Effector memory CD4-positive, alpha-beta T cell (primary cell): ENCODE results near the gene EEF2K.
A peak's percentile ranks its signal among the peaks of the same experiment; 100 is the strongest.
"Not testable (repeated sequence)": the region's sequence is repeated elsewhere in the genome, so short reads cannot be mapped to it uniquely, and the experiment has no call there.

Source experiments
- DNase-seq, 3 donors: peaks; one replicate each; pipeline ENCODE4 v3.0.0-alpha.2; 2020
- H3K27ac ChIP-seq: 2 replicates; pipeline ENCODE4 v1.7.0; 2013; ENCODE audit warnings: mild to moderate bottlenecking, low read length, moderate library complexity; ENCODE audit not compliant: insufficient read depth, poor library complexity, severe bottlenecking
- H3K27me3 ChIP-seq: replicated peaks from 2 replicates; pipeline ENCODE4 v1.7.0; 2013; ENCODE audit warnings: mild to moderate bottlenecking, low read length; ENCODE audit not compliant: insufficient read depth, control insufficient read depth, poor library complexity, severe bottlenecking
- H3K36me3 ChIP-seq: 2 replicates; pipeline ENCODE4 v1.7.0; 2013; ENCODE audit warnings: mild to moderate bottlenecking, low read length, moderate library complexity; ENCODE audit not compliant: control insufficient read depth, insufficient read depth
- H3K4me1 ChIP-seq: 2 replicates; pipeline ENCODE4 v1.7.0; 2013; ENCODE audit warnings: low read length, mild to moderate bottlenecking; ENCODE audit not compliant: control insufficient read depth, insufficient read depth, poor library complexity, severe bottlenecking
- H3K4me3 ChIP-seq: 2 replicates; pipeline ENCODE4 v1.7.0; 2013; ENCODE audit warnings: low read length, low read depth, mild to moderate bottlenecking; ENCODE audit not compliant: insufficient read depth, poor library complexity, severe bottlenecking
- H3K9me3 ChIP-seq: 2 replicates; pipeline ENCODE4 v1.7.0; 2013; ENCODE audit warnings: mild to moderate bottlenecking, low read length, moderate library complexity; ENCODE audit not compliant: control insufficient read depth

Gene EEF2K

DNA sequence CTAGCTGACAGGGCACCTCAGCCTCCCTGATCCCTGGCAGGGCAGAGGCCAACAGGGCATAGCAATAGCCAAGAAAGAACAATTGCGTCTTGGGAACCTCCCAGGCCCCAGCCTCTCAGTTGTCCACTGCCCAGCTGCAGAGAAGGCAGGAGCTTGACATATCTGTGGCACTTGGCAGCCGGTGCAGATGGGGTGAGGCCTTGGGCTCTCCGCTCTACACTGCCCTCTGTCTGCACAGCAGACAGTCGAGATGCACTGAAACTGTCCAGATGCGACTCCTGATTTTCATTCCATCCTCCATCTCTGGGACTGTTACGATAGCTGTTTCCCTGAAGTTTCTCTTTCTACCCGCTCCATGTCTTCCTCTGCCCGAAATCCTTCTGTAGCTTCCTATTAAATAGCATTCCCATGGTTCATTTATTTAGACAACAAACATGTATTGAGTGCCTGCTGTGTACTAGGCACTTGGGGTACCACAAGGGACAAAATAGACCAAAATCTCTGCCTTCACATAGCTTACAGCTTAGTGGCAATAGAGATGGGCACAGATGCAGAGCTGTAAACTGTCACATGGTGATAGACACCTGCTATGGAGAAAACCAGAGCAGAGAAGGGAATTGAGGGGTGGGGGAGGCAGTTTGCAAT lies 94.5 kb downstream of the EEF2K start:
- no peaks in the 10 kb centered on the region for H3K9me3 ChIP-seq
- H3K27ac ChIP-seq: peak overlapping the region; percentile 2

DNA sequence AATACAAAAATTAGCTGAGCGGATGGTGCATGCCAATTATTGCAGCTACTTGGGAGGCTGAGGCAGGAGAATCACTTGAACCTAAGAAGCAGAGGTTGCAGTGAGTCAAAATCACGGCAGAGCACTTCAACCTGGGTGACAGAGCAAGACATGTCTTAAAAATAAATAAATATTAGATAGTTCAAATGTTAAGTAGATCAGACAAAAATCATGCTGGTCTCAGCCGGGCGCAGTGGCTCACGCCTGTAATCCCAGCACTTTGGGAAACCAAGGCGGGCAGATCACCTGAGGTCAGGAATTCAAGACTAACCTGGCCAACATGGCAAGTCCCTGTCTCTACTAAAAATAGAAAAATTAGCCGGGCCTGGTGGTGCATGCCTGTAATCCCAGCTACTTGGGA lies 95.3 kb downstream of the EEF2K start:
- Histone ChIP-seq H3K27ac (peak overlapping the region; percentile 2), H3K4me1 (peaks cover 14% of the 10 kb centered on the region), H3K36me3 (peaks cover 41% of the 10 kb centered on the region)
- not testable (repeated sequence) for H3K9me3 ChIP-seq, DNase-seq, H3K4me3 ChIP-seq, H3K27me3 ChIP-seq

More for the DNA sequence above, 94.5 kb downstream of the EEF2K start:
- H3K4me3 ChIP-seq: no peak overlapping the region
- H3K36me3 ChIP-seq: peaks cover 32% of the 10 kb centered on the region
- H3K4me1 ChIP-seq: peaks cover 14% of the 10 kb centered on the region
- DNase-seq: no peak
- H3K27me3 ChIP-seq: no peaks in the 10 kb centered on the region

DNA sequence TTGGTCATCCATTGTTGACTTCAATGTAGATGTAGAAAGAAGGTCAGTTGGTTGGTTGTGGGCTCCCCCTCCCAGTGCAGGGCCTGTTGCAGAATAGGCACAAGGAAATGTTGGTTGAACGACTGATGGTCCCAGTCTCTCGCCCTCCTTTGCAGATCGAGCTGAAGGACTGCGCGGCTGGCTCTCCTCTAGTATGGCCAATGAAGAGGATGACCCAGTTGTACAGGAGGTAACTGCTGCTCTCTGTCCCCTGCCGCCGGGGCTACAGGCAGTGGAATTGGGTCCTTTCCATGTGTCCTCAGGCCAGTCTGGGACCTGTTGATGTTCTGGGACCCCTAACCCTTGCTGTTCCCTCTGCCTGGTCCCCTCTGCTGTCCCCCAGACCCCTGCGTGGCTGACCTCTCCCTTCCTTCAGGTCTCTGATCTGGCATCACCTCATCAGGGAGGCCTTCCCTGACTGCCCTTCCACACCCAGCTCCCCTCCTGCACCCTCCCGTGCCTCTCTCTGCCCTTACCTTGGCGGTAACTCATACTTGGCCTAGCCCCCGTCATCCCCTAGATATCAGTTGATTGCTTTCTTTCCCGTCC lies 96.8 kb downstream of the EEF2K start:
- no peak for DNase-seq
- peaks cover 55% of the 10 kb centered on the region for H3K36me3 ChIP-seq
- H3K9me3 ChIP-seq: no peaks in the 10 kb centered on the region
- H3K4me3 ChIP-seq: no peak overlapping the region
- H3K27me3 ChIP-seq: no peaks in the 10 kb centered on the region
- peaks cover 14% of the 10 kb centered on the region for H3K4me1 ChIP-seq
- no peak overlapping the region for H3K27ac ChIP-seq

DNA sequence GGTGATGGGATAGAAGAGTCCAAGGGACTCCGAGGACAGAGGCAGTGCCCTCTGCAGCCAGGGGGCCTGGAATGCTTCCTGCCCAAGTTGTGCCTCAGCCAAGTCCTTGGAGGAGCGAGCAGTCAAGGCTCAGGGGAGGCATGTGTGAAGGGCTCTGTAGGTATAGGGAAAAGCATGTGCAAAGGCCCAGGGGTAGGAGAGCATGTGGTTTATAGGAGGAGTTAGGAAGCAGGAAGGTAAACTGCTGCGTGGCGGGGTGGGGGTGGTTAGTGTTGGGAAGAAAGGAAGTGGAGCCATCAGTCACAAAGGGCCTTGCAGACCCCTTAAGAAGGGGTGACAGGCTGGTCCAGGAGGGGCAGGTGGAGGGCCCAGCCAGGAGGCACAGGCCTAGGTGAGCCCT lies 98.3 kb downstream of the EEF2K start:
- no peak for DNase-seq
- Histone ChIP-seq H3K9me3 (no peaks in the 10 kb centered on the region), H3K4me3 (no peak overlapping the region), H3K4me1 (peaks cover 4% of the 10 kb centered on the region), H3K27me3 (no peaks in the 10 kb centered on the region), H3K27ac (no peak overlapping the region), H3K36me3 (peaks cover 71% of the 10 kb centered on the region)

DNA sequence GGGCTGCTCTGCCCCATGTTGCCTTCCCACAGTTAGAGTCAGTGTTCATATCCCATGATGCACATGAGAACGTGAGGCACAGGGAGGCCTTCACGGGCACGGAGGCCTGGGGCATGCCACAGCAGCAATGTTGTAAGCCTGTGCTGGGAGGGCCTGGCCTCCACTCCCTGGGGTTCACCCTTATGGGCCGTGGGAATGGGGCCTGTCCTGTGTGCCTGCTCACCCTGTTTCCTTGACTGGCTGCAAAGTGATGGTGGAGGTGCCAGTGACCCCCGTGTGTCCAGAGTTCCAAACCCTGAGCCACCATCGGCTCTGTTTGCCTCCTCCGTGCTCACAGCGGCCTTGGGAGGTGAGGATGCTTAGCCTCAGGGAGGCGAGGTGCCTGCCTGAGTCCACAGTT lies 100.7 kb downstream of the EEF2K start:
- Histone ChIP-seq H3K4me1 (no peaks in the 10 kb centered on the region), H3K27ac (no peak overlapping the region), H3K4me3 (no peak overlapping the region), H3K9me3 (no peaks in the 10 kb centered on the region), H3K36me3 (peaks cover 80% of the 10 kb centered on the region), H3K27me3 (no peaks in the 10 kb centered on the region)
- no peak for DNase-seq

DNA sequence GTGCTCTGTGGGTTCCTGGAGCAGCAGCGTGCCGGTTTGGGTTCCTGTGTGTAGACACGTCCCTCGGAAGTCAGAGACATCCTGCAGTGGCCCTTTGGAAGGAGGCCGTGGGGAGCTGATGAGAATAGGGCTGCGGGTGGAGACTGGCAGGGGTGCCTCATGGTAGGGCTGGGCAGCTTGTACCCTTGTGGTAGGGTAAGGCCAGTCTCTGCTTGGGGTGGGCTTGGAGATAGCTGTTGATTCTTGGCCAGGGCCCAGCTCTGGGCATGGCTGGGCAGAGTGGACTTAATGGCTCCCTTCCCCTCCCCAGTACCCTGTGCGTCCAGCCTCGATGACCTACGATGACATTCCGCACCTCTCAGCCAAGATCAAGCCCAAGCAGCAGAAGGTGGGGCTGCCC lies 101.8 kb downstream of the EEF2K start:
- no peaks in the 10 kb centered on the region for H3K27me3 ChIP-seq
- peaks cover 83% of the 10 kb centered on the region for H3K36me3 ChIP-seq
- no peak for DNase-seq
- H3K4me3 ChIP-seq: no peak overlapping the region
- no peak overlapping the region for H3K27ac ChIP-seq
- no peaks in the 10 kb centered on the region for H3K9me3 ChIP-seq
- H3K4me1 ChIP-seq: no peaks in the 10 kb centered on the region

DNA sequence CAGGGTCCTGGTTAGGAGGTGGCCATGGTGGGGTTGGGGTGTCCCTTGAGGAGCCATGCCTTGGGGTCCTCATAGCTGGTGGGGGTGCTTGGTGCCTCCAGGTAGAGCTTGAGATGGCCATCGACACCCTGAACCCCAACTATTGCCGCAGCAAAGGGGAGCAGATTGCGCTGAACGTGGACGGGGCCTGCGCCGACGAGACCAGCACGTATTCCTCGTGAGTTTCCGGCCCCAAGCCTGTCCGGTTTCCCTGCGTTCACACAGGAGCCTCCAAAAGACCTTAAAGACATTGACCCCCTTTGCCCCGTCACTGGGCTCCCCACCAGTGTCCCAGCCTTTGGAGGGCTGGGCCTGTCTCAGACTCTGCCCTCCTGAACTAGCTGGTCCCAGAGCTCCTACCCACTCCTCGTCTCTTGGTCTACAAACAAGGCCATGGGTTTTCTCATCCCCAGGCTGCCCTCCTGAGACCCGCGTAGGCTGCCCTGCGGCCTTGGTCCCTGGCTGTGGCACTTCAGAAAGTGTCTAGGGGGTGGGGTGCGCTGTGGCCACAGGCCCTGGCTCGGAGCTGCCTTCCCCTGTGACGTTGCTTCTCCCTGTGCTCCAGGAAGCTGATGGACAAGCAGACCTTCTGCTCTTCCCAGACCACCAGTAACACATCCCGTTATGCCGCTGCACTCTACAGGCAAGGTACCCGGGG lies 102.9 kb downstream of the EEF2K start:
- Histone ChIP-seq H3K9me3 (no peaks in the 10 kb centered on the region), H3K27me3 (no peaks in the 10 kb centered on the region), H3K4me1 (no peaks in the 10 kb centered on the region), H3K36me3 (peaks cover 82% of the 10 kb centered on the region), H3K4me3 (no peak overlapping the region), H3K27ac (no peak overlapping the region)
- no peak for DNase-seq

DNA sequence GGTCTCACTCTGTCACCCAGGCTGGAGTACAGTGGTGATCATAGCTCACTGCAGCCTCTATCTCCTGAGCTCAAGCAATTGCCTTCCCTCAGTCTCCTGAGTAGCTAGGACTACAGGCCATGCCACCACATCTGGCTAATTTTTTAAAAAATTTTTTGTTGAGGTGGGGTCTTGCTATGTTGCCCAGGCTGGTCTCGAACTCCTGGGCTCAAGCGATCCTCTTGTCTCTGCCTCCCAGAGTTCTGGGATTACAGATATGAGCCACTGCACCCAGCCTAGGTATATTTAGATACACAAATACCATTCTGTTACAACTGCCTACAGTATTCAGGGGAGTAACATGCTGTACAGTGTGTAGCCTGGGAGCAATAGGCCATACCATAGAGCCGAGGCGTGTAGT lies 105.4 kb downstream of the EEF2K start:
- no peak overlapping the region for H3K4me3 ChIP-seq
- no peak for DNase-seq

DNA sequence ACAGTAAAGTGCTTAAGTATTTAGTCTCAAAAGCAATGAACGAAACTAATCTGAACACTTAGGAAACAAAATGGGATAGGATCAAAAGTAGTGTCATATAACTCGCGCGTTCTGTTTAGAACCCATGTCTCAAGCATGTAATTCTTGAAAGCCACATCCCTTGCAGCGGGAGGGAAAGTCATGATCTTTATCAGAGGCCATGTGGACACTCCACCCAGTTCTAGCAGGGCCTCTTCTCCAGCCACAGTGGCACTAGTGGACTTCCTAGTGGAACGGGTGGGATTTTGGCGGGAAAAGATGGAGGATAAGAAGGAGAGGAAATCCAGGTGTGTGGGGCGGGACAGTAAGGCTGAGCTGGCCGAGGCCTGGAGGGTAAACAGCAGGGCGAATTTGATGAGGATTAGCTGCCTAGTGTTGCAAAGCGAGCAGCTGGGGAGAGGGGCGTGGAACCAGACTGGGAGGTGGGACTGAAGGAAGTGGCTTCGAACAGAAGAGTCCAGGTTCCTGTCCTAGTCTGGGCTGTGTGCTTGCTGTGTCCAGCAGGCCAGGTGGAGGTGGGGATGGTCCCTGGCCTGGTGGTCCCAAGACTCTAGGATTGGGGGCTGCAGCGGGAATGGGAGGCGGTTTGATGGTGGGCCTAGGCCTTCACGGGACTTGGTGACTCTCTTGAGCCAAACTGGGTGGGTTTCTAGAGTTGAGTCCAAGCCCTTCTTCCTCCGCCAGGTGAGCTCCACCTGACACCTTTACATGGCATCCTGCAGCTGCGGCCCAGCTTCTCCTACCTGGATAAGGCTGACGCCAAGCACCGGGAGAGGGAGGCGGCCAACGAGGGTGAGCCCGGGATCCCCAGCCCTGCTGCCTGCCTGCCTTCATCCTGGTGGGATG lies 107.1 kb downstream of the EEF2K start:
- H3K36me3 ChIP-seq: peaks cover 78% of the 10 kb centered on the region
- DNase-seq: no peak
- H3K9me3 ChIP-seq: no peaks in the 10 kb centered on the region
- no peaks in the 10 kb centered on the region for H3K4me1 ChIP-seq
- H3K4me3 ChIP-seq: no peak overlapping the region
- no peaks in the 10 kb centered on the region for H3K27me3 ChIP-seq
- H3K27ac ChIP-seq: no peak overlapping the region

More for the DNA sequence above, 105.4 kb downstream of the EEF2K start:
- H3K9me3 ChIP-seq: no peaks in the 10 kb centered on the region
- H3K27ac ChIP-seq: no peak overlapping the region
- no peaks in the 10 kb centered on the region for H3K4me1 ChIP-seq
- H3K36me3 ChIP-seq: peaks cover 82% of the 10 kb centered on the region
- H3K27me3 ChIP-seq: no peaks in the 10 kb centered on the region
